WTC11 (cell line): ENCODE data around the gene MAP3K3.

Experiments used
- E2F5 ChIP-seq: sonication (generic); formaldehyde crosslinking; IDR thresholded peaks from 2 replicates; pipeline ENCODE4 v1.8.1; 2022; ENCODE audit warnings: mild to moderate bottlenecking, moderate library complexity, missing genetic modification reagents
- FOXJ3 ChIP-seq: sonication (generic); formaldehyde crosslinking; IDR thresholded peaks from 2 replicates; pipeline ENCODE4 v1.9.0; 2021; ENCODE audit warnings: missing genetic modification reagents, mild to moderate bottlenecking, borderline replicate concordance
- FOXK1 ChIP-seq: sonication (generic); formaldehyde crosslinking; IDR thresholded peaks from 2 replicates; pipeline ENCODE4 v1.8.0; 2022; ENCODE audit warnings: mild to moderate bottlenecking, moderate library complexity, missing genetic modification reagents
- MAX ChIP-seq: sonication (generic); formaldehyde crosslinking; IDR thresholded peaks from 2 replicates; pipeline ENCODE4 v1.8.0; 2022; ENCODE audit warnings: mild to moderate bottlenecking, missing genetic modification reagents
- NFYB ChIP-seq: sonication (generic); formaldehyde crosslinking; conservative IDR thresholded peaks from 2 replicates; pipeline ENCODE4 v1.8.0; 2022; ENCODE audit warnings: low read depth, missing genetic modification reagents
- STAT6 ChIP-seq: sonication (generic); formaldehyde crosslinking; conservative IDR thresholded peaks from 2 replicates; pipeline ENCODE4 v1.8.1; 2023; ENCODE audit warnings: mild to moderate bottlenecking, low read depth, missing genetic modification reagents, moderate library complexity
- ZNF138 ChIP-seq: sonication (generic); formaldehyde crosslinking; conservative IDR thresholded peaks from 2 replicates; pipeline ENCODE4 v1.8.1; 2022; ENCODE audit warnings: mild to moderate bottlenecking, moderate library complexity, missing genetic modification reagents
- ZNF232 ChIP-seq: sonication (generic); formaldehyde crosslinking; IDR thresholded peaks from 2 replicates; pipeline ENCODE4 v1.8.0; 2022; ENCODE audit warnings: mild to moderate bottlenecking, missing genetic modification reagents
- ZNF317 ChIP-seq: sonication (generic); formaldehyde crosslinking; IDR thresholded peaks from 2 replicates; pipeline ENCODE4 v1.8.1; 2023; ENCODE audit warnings: low read depth, mild to moderate bottlenecking, moderate library complexity, missing genetic modification reagents, borderline replicate concordance
- TF ChIP-seq, protein P1 (sequence below): fragments of 200-600 bp; IDR thresholded peaks from 2 replicates; pipeline ENCODE4 v1.8.0; 2022; ENCODE audit warnings: antibody characterized with exemption
- TF ChIP-seq, protein P2 (sequence below): sonication (generic); formaldehyde crosslinking; IDR thresholded peaks from 2 replicates; pipeline ENCODE4 v1.8.0; 2022; ENCODE audit warnings: mild to moderate bottlenecking, missing genetic modification reagents
- TF ChIP-seq, protein P3 (sequence below): sonication (generic); formaldehyde crosslinking; IDR thresholded peaks from 2 replicates; pipeline ENCODE4 v1.8.1; 2023; ENCODE audit warnings: mild to moderate bottlenecking, missing genetic modification reagents, borderline replicate concordance

DNA sequence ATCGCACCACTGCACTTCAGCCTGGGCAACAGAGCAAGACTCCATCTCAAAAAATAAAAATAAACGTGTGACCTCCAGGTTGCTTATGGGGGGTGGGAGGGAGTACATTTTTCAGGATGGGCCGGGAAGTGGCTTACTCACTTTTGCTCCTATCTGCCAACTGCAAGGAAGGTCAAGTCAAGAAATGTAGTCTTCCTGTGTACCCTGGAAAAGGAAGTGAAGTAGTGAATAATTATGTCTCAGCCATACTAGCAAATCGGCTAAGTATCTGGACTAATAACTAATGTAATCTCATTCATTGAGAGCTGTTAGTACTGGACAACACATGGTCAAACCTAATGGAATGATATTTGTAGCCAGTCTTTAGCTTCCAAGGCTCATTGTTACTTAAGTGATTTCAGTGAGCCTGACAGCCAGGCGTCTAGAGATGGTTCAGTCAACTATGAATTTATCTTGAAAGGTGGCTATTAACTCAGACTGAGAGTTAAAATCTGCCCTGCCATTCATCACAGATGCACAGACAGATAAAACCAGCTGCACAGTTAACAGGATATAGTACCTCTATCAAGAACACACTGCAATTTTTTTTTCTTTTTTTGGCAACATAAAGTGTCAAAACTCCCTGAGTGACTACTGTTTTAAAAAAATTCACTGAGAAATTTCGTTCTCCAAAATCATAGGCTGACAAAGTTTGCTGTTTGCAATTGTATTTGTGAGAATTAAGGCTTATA, 25.2 kb upstream of the MAP3K3 start:
- TF ChIP-seq ZNF232 (CRISPR knock-in tag) (no peak), ZNF138 (CRISPR knock-in tag) (no peak), MAX (CRISPR knock-in tag) (no peak), FOXJ3 (CRISPR knock-in tag) (no peak), ZNF317 (CRISPR knock-in tag) (no peak), STAT6 (no peak), FOXK1 (CRISPR knock-in tag) (no peak), E2F5 (no peak), NFYB (no peak)
- TF ChIP-seq, protein P1, sequence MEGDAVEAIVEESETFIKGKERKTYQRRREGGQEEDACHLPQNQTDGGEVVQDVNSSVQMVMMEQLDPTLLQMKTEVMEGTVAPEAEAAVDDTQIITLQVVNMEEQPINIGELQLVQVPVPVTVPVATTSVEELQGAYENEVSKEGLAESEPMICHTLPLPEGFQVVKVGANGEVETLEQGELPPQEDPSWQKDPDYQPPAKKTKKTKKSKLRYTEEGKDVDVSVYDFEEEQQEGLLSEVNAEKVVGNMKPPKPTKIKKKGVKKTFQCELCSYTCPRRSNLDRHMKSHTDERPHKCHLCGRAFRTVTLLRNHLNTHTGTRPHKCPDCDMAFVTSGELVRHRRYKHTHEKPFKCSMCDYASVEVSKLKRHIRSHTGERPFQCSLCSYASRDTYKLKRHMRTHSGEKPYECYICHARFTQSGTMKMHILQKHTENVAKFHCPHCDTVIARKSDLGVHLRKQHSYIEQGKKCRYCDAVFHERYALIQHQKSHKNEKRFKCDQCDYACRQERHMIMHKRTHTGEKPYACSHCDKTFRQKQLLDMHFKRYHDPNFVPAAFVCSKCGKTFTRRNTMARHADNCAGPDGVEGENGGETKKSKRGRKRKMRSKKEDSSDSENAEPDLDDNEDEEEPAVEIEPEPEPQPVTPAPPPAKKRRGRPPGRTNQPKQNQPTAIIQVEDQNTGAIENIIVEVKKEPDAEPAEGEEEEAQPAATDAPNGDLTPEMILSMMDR, result no peak
- TF ChIP-seq, protein P2, sequence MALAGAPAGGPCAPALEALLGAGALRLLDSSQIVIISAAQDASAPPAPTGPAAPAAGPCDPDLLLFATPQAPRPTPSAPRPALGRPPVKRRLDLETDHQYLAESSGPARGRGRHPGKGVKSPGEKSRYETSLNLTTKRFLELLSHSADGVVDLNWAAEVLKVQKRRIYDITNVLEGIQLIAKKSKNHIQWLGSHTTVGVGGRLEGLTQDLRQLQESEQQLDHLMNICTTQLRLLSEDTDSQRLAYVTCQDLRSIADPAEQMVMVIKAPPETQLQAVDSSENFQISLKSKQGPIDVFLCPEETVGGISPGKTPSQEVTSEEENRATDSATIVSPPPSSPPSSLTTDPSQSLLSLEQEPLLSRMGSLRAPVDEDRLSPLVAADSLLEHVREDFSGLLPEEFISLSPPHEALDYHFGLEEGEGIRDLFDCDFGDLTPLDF (CRISPR knock-in tag), result no peak
- TF ChIP-seq, protein P3, sequence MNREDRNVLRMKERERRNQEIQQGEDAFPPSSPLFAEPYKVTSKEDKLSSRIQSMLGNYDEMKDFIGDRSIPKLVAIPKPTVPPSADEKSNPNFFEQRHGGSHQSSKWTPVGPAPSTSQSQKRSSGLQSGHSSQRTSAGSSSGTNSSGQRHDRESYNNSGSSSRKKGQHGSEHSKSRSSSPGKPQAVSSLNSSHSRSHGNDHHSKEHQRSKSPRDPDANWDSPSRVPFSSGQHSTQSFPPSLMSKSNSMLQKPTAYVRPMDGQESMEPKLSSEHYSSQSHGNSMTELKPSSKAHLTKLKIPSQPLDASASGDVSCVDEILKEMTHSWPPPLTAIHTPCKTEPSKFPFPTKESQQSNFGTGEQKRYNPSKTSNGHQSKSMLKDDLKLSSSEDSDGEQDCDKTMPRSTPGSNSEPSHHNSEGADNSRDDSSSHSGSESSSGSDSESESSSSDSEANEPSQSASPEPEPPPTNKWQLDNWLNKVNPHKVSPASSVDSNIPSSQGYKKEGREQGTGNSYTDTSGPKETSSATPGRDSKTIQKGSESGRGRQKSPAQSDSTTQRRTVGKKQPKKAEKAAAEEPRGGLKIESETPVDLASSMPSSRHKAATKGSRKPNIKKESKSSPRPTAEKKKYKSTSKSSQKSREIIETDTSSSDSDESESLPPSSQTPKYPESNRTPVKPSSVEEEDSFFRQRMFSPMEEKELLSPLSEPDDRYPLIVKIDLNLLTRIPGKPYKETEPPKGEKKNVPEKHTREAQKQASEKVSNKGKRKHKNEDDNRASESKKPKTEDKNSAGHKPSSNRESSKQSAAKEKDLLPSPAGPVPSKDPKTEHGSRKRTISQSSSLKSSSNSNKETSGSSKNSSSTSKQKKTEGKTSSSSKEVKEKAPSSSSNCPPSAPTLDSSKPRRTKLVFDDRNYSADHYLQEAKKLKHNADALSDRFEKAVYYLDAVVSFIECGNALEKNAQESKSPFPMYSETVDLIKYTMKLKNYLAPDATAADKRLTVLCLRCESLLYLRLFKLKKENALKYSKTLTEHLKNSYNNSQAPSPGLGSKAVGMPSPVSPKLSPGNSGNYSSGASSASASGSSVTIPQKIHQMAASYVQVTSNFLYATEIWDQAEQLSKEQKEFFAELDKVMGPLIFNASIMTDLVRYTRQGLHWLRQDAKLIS, result no peak
